ENCODE measurements around the gene NXN.
"Not testable (repeated sequence)": the region's sequence is repeated elsewhere in the genome, so short reads cannot be mapped to it uniquely, and the experiment has no call there.

Gene NXN

DNA sequence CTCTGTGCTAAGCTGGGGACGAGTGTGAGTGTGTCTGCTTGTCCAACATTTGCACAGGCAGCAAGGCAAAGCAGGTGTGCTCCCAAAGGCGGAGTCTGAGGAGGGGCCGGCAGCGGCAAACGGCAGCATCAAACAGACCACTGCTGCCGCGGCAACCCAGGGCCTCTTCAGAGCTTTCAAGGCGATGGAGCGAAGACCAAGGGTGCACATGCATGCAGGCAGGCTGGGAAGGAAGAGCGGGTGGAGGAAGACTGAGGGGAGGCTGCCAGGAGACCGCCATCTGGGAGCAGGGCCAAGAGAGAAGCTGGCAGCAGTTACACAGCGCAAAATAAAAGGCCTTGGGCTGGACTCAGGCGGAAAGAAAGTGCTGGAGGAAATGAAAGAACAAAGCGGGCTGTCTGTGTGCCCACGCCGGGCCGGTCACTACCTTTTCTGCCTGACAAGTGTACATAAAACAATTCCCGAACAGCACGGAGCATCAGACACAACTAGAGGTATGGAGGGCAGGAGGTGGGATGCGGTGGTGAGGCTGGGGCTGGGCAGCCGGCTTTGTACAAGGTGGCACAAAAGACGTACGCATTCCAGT, 25.9 kb upstream of the NXN start:
- DNase-seq, result peak; percentile 23

DNA sequence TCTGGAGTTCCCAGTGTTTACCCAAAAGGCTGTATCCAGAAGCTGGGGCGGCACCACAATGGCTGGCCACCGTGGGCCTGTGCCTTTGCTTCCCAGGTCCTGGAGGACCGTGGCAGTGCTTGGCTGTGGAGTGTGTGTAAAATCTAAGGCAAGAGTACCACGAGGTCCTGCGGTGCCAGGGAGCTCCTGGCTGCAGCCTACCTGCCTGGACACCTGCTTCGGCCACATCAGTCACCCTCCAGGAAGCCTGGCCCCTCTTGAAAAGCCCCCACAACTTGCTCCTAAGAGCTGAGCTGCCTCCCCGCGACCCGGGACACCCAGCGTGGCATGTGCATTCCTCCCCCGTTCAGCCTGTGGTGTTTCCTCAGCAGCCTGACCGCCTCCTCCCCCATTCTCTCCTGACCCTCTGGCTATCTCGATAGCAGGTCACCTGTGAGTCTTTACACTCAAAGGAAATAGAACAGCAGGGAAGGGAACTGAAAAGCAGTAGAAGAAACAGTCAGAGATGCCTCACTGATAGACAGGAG, 25.3 kb upstream of the NXN start:
- DNase-seq, result no peak

DNA sequence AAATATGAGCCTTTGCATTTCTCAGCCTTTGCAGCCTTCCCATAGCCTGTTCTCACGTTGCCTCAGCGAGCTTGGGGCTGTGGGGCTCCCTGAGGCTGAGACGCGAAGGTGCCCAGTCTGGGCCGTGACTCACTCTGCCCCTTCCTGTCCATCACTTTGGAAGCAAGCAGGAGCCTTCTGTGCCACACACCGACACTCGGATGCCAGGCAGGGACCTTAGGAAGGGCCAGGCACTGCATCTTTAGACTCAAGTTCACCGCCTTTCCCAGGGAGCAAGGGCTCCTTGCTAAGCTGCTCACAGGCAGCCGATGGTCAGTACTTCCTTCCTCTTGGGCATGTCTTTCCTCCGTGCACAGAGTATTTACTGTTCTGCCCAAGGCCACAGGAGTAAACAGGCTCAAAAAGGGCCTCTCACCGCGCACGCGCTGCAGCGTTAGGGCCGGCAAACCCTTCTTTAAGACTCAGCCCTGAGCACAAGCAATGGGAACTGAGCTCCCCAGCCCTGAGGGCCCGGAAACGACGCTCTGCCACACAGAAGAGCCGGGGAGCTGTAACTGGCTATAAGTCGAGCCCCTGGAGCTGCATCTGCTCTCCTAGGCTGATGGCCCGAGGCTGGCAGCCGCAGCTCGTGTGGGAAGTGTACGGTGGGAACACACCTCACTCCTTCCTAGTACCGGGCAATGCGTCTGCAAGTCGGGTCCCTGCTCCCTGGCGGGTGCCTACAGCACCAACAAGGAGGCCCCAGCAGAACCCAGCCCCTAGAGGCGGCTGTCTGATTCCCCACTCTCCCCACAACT, 24.6 kb upstream of the NXN start:
- DNase-seq, result no peak

- DNase-seq, result no peak
Observed at GRCh38 chr17:1003633-1003971, 24.0 kb upstream of the NXN start.

DNA sequence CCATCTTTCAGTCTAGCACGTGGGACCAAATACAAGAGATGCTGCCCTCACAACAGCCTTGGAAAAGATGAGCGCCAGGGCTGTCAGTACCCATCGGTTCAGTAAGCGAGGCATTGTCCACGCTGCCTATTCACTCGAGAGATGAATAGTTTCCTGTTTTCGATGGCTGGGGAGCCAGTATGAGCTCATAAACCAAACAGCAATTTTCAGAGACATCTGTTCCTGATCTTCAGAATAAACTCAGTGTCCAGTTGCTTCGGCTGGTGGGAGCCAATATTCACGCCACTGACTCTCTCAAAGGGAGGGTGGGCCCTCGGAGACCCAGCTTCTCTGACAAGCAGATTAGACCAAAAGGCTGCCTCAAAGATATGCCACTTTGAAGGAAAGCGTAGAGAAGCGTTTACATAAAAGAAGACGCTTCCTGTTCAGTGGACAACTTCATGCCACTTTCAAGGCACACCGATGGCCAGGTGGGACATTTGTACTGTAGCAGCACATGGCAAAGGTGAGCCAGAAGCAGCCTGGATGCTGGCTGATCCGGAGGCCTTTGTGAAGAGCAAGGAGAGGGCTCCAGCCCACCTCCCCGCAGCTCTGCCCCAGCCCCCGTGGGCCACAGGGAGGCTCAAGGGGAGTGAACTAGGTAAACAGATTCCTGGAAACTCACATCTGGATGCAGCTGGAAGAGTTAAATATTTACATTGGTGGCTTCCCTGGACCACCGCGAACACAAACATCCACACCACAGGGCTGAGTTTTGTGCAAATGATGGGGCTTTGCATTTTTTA, 23.4 kb upstream of the NXN start:
- no peak for DNase-seq

- no peak for DNase-seq
Observed at GRCh38 chr17:1002412-1002753, 22.8 kb upstream of the NXN start.

DNA sequence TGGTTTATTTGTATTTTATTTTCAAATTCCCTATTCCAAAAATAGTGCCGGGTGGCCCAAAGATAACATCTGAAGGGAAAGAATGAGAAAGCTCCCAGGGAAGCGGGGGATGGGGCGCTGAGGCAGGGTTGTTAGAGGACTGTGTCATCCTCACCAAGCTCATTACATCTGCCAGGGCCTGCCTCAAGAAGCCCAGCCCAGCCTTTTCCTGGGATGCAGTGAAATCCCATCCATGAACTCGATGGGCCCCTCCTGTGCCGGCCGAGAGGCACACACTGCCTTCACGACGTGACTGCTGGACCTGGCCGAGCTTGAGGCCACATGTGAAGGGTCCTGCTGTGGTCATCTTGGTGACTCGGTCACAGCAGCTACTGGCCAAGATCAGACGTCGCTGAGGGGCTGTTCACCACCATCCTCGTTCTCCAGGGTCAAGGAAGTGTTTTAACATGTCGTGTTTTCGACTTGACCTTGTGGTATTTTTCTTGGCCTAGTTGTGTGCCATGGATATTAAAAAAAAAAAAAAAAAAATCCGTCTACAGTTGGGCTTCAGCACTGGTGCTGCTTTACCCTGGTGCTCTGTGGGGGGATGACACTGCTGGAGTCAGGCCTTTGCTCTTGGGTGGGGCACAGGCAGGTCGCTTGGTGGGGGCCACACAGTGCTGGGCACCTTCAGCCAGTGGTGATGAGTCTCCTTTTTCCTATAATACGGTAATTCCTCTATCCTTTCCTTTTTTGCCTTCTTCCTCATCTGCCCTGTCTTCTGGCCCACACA, 22.2 kb upstream of the NXN start:
- no peak for DNase-seq

- DNase-seq, result no peak
Observed at GRCh38 chr17:1000597-1001461, 21.3 kb upstream of the NXN start.

DNA sequence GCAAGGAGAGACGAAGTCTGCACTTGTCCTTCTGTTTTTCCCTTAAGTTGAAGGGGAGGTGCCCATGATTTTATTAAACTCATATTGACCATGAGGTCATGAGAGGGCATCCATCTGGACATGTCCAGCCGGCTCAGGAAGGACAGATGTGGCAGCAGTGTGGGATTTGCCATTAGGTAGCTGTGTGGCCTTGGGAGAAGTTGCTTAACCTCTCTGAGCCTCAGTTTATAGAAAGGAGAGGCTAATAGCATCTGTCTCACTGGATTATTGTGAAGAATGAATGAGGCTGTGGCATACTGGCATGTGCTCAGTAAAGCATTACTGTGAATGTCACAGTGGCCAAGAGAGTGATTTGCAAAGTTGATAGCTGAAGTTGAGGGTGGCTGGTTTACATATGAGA, 18.5 kb upstream of the NXN start:
- no peak for DNase-seq

GRCh38 chr17:996554-997344, 17.2 kb upstream of the NXN start, which contains the start of gene TIMM22:
TSS of gene TIMM22 (plus strand) at chr17:997129. CDS start at chr17:997143, 14 bp downstream.
- peak; percentile 96 for DNase-seq

GRCh38 chr17:995324-995723, 15.7 kb upstream of the NXN start:
- not testable (repeated sequence) for DNase-seq

- DNase-seq, result no peak
Observed at GRCh38 chr17:992933-993332, 13.4 kb upstream of the NXN start.

DNA sequence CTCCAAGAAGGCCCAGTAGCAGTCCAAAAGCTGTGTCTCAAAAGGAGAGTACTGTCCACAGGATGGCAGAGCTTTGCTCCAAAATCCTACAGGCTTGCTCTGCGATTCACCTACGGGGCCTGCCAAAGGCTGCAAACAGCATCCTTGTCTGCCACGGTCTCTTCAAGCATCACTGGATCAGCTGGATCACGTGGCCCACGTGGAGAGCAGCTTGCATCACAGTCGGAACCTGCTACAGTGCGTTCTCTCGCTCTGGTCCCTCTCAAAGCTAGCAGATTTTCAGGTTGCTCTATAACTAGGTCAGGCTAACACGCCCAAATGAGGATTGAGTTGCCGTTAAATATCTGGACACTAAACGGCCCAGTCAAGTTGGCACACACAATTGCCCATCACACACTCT, 9.0 kb upstream of the NXN start:
- no peak for DNase-seq

DNA sequence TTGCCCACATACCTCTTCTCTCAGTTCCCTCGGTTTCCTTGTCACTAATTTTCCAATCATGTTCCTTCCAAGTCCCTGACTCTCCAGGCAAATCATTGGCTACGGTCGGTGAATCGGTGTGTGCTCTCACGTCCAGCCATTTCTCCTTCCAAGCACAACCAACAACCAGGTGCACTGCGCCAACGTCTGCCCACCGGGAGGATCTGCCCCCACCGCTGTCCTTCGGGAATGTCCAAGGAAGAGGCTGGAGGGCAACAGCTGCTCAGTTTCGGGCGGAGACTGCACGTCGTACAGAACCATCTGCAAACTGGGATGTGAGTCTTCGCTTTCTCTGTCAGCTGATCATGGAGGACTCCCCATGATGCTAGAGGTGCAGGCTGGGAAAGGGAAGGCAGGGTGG, 8.4 kb upstream of the NXN start:
- DNase-seq, result no peak

GRCh38 chr17:986322-986929, 6.8 kb upstream of the NXN start:
- no peak for DNase-seq

DNA sequence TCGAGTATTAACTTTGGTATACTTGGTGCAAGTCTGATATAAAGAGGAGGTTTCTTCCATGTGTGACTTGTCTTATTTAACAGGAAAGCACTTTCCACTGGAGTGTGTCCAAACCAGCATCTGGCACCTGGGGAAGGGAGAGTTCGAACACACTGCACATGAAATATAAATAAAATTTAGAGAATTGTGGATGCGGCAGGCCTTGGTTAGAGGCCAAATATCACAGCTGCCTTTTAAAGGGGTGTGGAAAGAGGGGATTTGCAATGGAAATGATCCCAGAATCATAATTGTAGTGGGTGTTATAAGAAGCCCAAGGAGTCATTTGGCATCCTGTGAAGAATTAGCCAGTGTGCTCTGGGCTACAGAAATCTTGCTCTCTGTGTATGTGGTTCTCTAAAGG, 4.3 kb upstream of the NXN start:
- no peak for DNase-seq

DNA sequence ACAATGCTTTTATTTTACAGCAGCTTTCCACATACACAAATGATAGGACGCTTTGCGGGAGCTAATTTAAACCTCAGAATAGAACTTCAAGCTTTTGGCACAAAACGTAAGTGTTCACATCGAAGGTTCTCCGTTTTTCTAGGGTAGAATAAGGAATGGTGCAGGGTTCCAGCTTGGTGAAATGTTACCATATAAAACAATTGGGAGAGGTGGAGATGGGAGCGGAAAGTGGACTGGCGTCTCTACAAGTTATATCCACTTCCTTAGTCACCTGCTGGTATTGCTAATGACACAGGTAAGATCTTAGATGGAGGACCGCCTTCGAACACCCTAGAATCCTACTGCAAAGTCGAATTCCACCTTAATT, 1.7 kb upstream of the NXN start:
- DNase-seq, result no peak

- peak; percentile 86 for DNase-seq
Observed at GRCh38 chr17:980406-981291, 1.1 kb upstream of the NXN start.

GRCh38 chr17:979212-979538, 401 bp downstream of the NXN start:
- no peak for DNase-seq
